Thyroid gland (tissue), 4 donors: ENCODE measurements around the gene CYP24A1. TPM values are rescaled to one million over a fixed set of nuclear protein-coding genes. Genes with fewer than 3 reads are reported as not detected.

ENCODE experiments used
- DNase-seq, 2 donors: peaks; one replicate each; pipeline ENCODE4 v3.0.0-alpha.2; 2019
- H3K27ac ChIP-seq, 3 donors: fragments of 200-600 bp; sonication (generic); 1 replicate in 2 of 3; 2 replicates in 1 of 3; pipeline ENCODE4 v1.5.1; 2016 to 2019; ENCODE audit warnings: mild to moderate bottlenecking in 1 of 3, moderate library complexity in 1 of 3
- H3K27me3 ChIP-seq: fragments of 200-600 bp; sonication (generic); one replicate; pipeline ENCODE4 v1.5.1; 2019
- H3K36me3 ChIP-seq, 2 donors: fragments of 200-600 bp; sonication (generic); one replicate each; pipeline ENCODE4 v1.5.1; 2016 to 2019
- H3K4me1 ChIP-seq, 2 donors: fragments of 200-600 bp; sonication (generic); one replicate each; pipeline ENCODE4 v1.5.1; 2017 to 2019
- H3K4me3 ChIP-seq, 3 donors: fragments of 200-600 bp; sonication (generic); replicated peaks in 1 of 3; 1 replicate in 2 of 3; 2 replicates in 1 of 3; pipeline ENCODE4 v1.5.1; 2016; ENCODE audit warnings: mild to moderate bottlenecking in 1 of 3
- H3K9me3 ChIP-seq: fragments of 200-600 bp; sonication (generic); one replicate; pipeline ENCODE4 v1.5.1; 2017
- CTCF ChIP-seq, 6 experiments: fragments of 200-600 bp in 3 of 6; fragments of 450-650 bp in 3 of 6; sonication (generic) in 3 of 6; IDR thresholded peaks; one replicate each; pipeline ENCODE4 v1.5.1; 2016 to 2019; ENCODE audit warnings: antibody characterized with exemption in 6 of 6, mild to moderate bottlenecking in 2 of 6, inconsistent platforms in 1 of 6, moderate library complexity in 1 of 6
- POLR2A ChIP-seq, 2 donors: fragments of 450-650 bp; IDR thresholded peaks; one replicate each; pipeline ENCODE4 v1.6.1; 2017; ENCODE audit warnings: antibody characterized with exemption in 2 of 2, mild to moderate bottlenecking in 2 of 2, moderate library complexity in 1 of 2
- WGBS, 2 donors: methylation state at CpG; one replicate each; pipeline ENCODE4 v1.1.5; 2017; 5-methylcytosine and 5-hydroxymethylcytosine counted together
- intact Hi-C: fragments of 100-400 bp; cut with DNase I; formaldehyde crosslinking; loops from one replicate; pipeline ENCODE4 v1.15.1; 2023
- total RNA-seq, 4 donors: library from RNA; depleted of rRNA; stranded (reverse); fragments of >200 nt; gene quantifications; one replicate each; pipeline ENCODE4 v1.2.3, GENCODE V29; 2016

The CYP24A1 gene
- total RNA-seq, 4 donors from 2014 or later = 0.44 to 6.6 (median 0.67) TPM; not detected in 1

DNA sequence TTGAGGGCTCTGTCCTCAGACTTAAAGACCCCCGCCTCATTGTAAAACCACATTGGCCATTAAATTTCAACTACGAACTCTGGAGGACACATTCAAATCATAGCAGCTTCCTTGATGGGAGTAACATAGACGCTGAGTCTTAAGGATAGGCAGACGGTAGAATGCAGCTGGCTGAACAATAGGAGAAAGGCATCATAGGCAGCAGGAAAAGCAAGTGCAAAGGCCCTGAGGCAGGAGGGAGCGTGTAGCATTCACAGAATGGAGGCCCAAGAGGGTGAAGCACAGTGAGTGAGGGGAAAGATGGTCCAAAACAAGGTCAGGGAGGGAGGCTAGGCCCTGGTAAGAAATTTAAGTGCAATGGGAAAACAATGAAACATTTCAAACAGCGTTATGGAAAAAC is 25.5 kb upstream of the CYP24A1 start:
- DNase-seq = no peak
- TF ChIP-seq POLR2A (IDR thresholded peaks at IDR 0.05) = no peak
- TF ChIP-seq CTCF (IDR thresholded peaks at IDR 0.05) = no peak
- H3K27me3 ChIP-seq = no peaks in the 10 kb centered on the region
- no peak overlapping the region for H3K4me3 ChIP-seq
- no peaks in the 10 kb centered on the region for H3K9me3 ChIP-seq
- H3K36me3 ChIP-seq = no peaks in the 10 kb centered on the region
- no peak overlapping the region for H3K27ac ChIP-seq
- intact Hi-C loops = no loop called here
- peaks cover 0 to 14% of the 10 kb centered on the region in 2 donors for H3K4me1 ChIP-seq
- WGBS, 2 donors = 72 to 76% methylated on average over 6 of the region's 6 CpGs

GRCh38 chr20:54197621-54198604 is 24.1 kb upstream of the CYP24A1 start:
- intact Hi-C loops = no loop called here
- H3K27me3 ChIP-seq = no peaks in the 10 kb centered on the region
- H3K27ac ChIP-seq = no peak overlapping the region
- no peaks in the 10 kb centered on the region for H3K9me3 ChIP-seq
- peaks cover 0 to 14% of the 10 kb centered on the region in 2 donors for H3K4me1 ChIP-seq
- no peak overlapping the region for H3K4me3 ChIP-seq
- peak in 1 of 2 donors; percentile 35 for DNase-seq
- no peaks in the 10 kb centered on the region for H3K36me3 ChIP-seq
- TF ChIP-seq CTCF (IDR thresholded peaks at IDR 0.05) (peak in 4 of 6 experiments; percentile 27 to 57 (median 36)), POLR2A (IDR thresholded peaks at IDR 0.05) (no peak)
- 83 to 84% methylated on average over 13 of the region's 13 CpGs for WGBS, 2 donors

DNA sequence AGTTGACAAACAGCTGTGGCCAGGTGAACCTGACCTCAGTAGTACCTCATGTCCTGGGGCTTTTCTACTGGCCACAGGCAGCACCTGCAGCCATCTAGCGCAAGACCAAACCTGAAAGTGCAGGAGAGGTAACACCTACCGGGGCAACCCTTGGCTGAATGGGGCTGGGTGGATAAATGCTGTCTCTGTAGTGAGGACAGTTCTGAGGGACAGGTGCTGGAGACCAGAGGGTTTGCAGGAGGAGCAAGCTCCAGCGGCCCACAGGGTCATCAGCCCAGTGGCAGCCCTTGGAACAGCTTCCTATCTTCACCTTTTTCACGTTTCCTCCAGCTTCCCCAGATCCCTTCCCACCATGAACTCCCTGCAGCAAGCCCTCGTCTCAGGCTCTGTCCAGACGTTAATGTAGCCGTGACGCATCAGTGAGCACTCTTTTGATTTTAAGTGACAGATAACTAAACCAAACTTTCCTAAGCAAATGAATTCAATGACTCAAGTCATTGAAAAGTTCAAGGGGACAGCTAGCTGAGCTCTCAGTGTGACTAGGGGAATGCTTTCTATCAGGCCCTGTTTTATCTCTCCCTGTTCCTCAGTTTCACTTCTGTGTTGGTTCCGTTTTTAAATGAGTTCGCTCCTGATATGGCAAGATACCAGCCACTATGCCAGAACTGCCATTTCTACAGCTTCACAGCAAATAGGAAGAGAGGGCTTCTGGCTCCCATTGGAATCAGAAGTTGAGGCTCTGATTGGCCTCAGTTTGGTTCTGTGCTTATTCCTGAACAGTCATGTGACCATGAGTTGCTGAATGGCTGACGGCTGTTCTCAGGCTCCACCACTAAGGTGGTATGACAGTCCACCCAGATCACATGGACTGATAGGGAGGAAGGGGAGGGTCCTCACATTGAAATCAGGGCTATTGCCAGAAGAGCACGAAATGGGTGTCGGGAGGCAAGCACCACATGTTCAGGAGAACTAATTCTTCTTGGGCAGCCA is 22.0 kb upstream of the CYP24A1 start:
- H3K36me3 ChIP-seq = no peaks in the 10 kb centered on the region
- intact Hi-C loops = no loop called here
- H3K27me3 ChIP-seq = no peaks in the 10 kb centered on the region
- WGBS, 2 donors = 60 to 65% methylated on average over 12 to 13 of the region's 13 CpGs
- peaks cover 0 to 14% of the 10 kb centered on the region in 2 donors for H3K4me1 ChIP-seq
- no peak for DNase-seq
- TF ChIP-seq CTCF (IDR thresholded peaks at IDR 0.05) (no peak), POLR2A (IDR thresholded peaks at IDR 0.05) (no peak)
- H3K9me3 ChIP-seq = no peaks in the 10 kb centered on the region
- H3K4me3 ChIP-seq = no peak overlapping the region
- peak overlapping the region in 1 of 3 donors; percentile 8 for H3K27ac ChIP-seq

GRCh38 chr20:54194724-54195438 is 21.1 kb upstream of the CYP24A1 start:
- Histone ChIP-seq H3K4me1 (peaks cover 0 to 14% of the 10 kb centered on the region in 2 donors), H3K36me3 (no peaks in the 10 kb centered on the region), H3K4me3 (no peak overlapping the region), H3K9me3 (no peaks in the 10 kb centered on the region), H3K27me3 (no peaks in the 10 kb centered on the region), H3K27ac (no peak overlapping the region)
- DNase-seq = no peak
- WGBS, 2 donors = 75 to 77% methylated on average over 11 of the region's 11 CpGs
- no peak for TF ChIP-seq CTCF (IDR thresholded peaks at IDR 0.05)
- no peak for TF ChIP-seq POLR2A (IDR thresholded peaks at IDR 0.05)
- intact Hi-C loops = no loop called here
